Measurements from ENCODE around the gene IFI6. TPM values are rescaled to one million over a fixed set of nuclear protein-coding genes. Genes with fewer than 3 reads are reported as not detected.

IFI6 gene
- total and polyA plus RNA-seq, 2 of the 13 experiments (the other 11 are each of a cell fraction or from before 2014, with no cell fraction given): 12.9 to 13.2 TPM

- no peak for TF ChIP-seq ZFP36L2 (CRISPR knock-in tag; IDR thresholded peaks at IDR 0.05)
- no peak for TF ChIP-seq ZNF704 (CRISPR knock-in tag; IDR thresholded peaks at IDR 0.05; ENCODE audit: borderline replicate concordance)
Observed at GRCh38 chr1:27689423-27690173, 17.6 kb upstream of the IFI6 start (continued).

- ChIA-PET CTCF (ENCODE audit: low intra/inter-chr PET ratio, low total read pairs) (no interaction called here), POLR2A (interaction anchor here (1.0 kb wide), 1 partner anchor 16 kb away, joined by 3 read pairs; the partner anchor contains the start of gene IFI6)
- no peak for ATAC-seq
Observed at GRCh38 chr1:27687906-27688305, 15.9 kb upstream of the IFI6 start.

More at GRCh38 chr1:27687906-27688305, 15.9 kb upstream of the IFI6 start:
- Histone ChIP-seq H3K79me2 (ENCODE audit: insufficient read depth, low read length) (no peaks in the 10 kb centered on the region), H3K9ac (ENCODE audit: insufficient read depth, low read depth, low read length) (no peak overlapping the region), H3K4me1 (ENCODE audit: insufficient read depth, low read length) (peaks cover 37% of the 10 kb centered on the region), H2AFZ (ENCODE audit: low read length) (no peak overlapping the region), H3K9me3 (ENCODE audit: low read length) (no peaks in the 10 kb centered on the region), H3K27me3 (ENCODE audit: control insufficient read depth in 1 of 2, insufficient read depth in 2 of 2, low read length in 2 of 2) (peaks cover 4 to 36% of the 10 kb centered on the region in 2 experiments; a peak in 4 of 5 replicates), H3K4me3 (replicated peaks in 1 of 3; ENCODE audit: insufficient read depth in 1 of 3, low read depth in 2 of 3, low read length in 3 of 3) (no peak overlapping the region), H4K20me1 (ENCODE audit: insufficient read depth, low read length) (no peaks in the 10 kb centered on the region), H3K36me3 (replicated peaks in 1 of 2; ENCODE audit: control insufficient read depth in 1 of 2, insufficient read depth in 2 of 2, low read length in 2 of 2) (no peaks in the 10 kb centered on the region), H3K4me2 (ENCODE audit: low read depth, low read length) (no peak overlapping the region), H3K27ac (ENCODE audit: extremely low read length, insufficient read depth, low read length) (no peak overlapping the region)
- intact Hi-C loops (cut with micrococcal nuclease; ENCODE audit: unreplicated experiment) (no loop called here), in situ Hi-C loops (cut with HindIII; ENCODE audit: extremely low pct_ligation_motif_present, low pct_unique_long_range_greater_than_20kb) (no loop called here)
- 56% methylated on average over 5 of the region's 5 CpGs for WGBS (ENCODE audit: low lambda C conversion rate)
- FAIRE-seq (no peak), DNase-seq (ENCODE audit: low spot score) (no peak)
- no TSS peak for BruUV-seq (replicated peaks)
- no peak for TF ChIP-seq ZMYM4 (CRISPR knock-in tag; IDR thresholded peaks at IDR 0.05)
- no peak for TF ChIP-seq HMG20A (CRISPR knock-in tag; IDR thresholded peaks at IDR 0.05; ENCODE audit: borderline replicate concordance)
- no peak for TF ChIP-seq ZNF224 (CRISPR knock-in tag; IDR thresholded peaks at IDR 0.05)
- TF ChIP-seq ZNF292 (CRISPR knock-in tag; IDR thresholded peaks at IDR 0.05; ENCODE audit: borderline replicate concordance, low read depth): no peak
- TF ChIP-seq NFE2L1 (CRISPR knock-in tag; IDR thresholded peaks at IDR 0.05; ENCODE audit: borderline replicate concordance): no peak
- TF ChIP-seq HIVEP1 (CRISPR knock-in tag; IDR thresholded peaks at IDR 0.05): no peak
- no peak for TF ChIP-seq ZNF18 (CRISPR knock-in tag; IDR thresholded peaks at IDR 0.05; ENCODE audit: insufficient replicate concordance)
- TF ChIP-seq ZNF761 (CRISPR knock-in tag; conservative IDR thresholded peaks at IDR 0.05): no peak
- no peak for TF ChIP-seq ZNF552 (CRISPR knock-in tag; IDR thresholded peaks at IDR 0.05; ENCODE audit: borderline replicate concordance)
